Activated CD4-positive, alpha-beta memory T cell treated with anti-CD3 and anti-CD28 coated beads for 36 hours (primary cell): Measurements from ENCODE around the gene KRT81. TPM values are rescaled to one million over a fixed set of nuclear protein-coding genes. Genes with fewer than 3 reads are reported as not detected.
"Not testable (repeated sequence)": the region's sequence is repeated elsewhere in the genome, so short reads cannot be mapped to it uniquely, and the experiment has no call there.

Experiments
- CTCF ChIA-PET: fragments of 350-600 bp; sonication (Branson Sonifier 250); formaldehyde crosslinking; loops from one replicate; lab custom pipeline; 2021; ENCODE audit warnings: antibody characterized with exemption, inconsistent platforms; lab: Charles Lee
- POLR2A ChIA-PET: fragments of 350-600 bp; sonication (Branson Sonifier 250); formaldehyde crosslinking; loops from one replicate; lab custom pipeline; 2021; ENCODE audit warnings: antibody characterized with exemption; lab: Charles Lee
- DNase-seq: peaks from one replicate; pipeline ENCODE4 v3.0.0-alpha.2; 2020
- H3K27ac Mint-ChIP-seq: one replicate; pipeline ENCODE4 v1.8.0; 2021; ENCODE audit warnings: mixed read lengths
- H3K27me3 Mint-ChIP-seq: one replicate; pipeline ENCODE4 v1.8.0; 2021; ENCODE audit warnings: mixed read lengths
- H3K36me3 Mint-ChIP-seq: one replicate; pipeline ENCODE4 v1.8.0; 2021; ENCODE audit warnings: mixed read lengths
- H3K4me1 Mint-ChIP-seq: one replicate; pipeline ENCODE4 v1.8.0; 2021; ENCODE audit warnings: low read depth, mixed read lengths
- H3K4me3 Mint-ChIP-seq: one replicate; pipeline ENCODE4 v1.8.0; 2021; ENCODE audit warnings: mild to moderate bottlenecking, mixed read lengths
- H3K9me3 Mint-ChIP-seq: one replicate; pipeline ENCODE4 v1.8.0; 2021; ENCODE audit warnings: mixed read lengths
- intact Hi-C: fragments of 100-400 bp; cut with micrococcal nuclease; formaldehyde crosslinking; loops from one replicate; pipeline ENCODE4 v1.15.1; 2023
- total RNA-seq, 2 experiments: library from RNA; stranded (reverse); gene quantifications; one replicate each; pipeline ENCODE4 v1.2.3, GENCODE V29; 2021

KRT81 gene
- total RNA-seq, 2 experiments from 2014 or later: not detected

GRCh38 chr12:52290483-52291134 lies 725 bp downstream of the KRT81 start:
- H3K9me3 Mint-ChIP-seq, DNase-seq, intact Hi-C loops: not testable (repeated sequence)

GRCh38 chr12:52287816-52288805 lies 3.2 kb downstream of the KRT81 start:
- H3K27me3 Mint-ChIP-seq, CTCF ChIA-PET, H3K4me3 Mint-ChIP-seq, POLR2A ChIA-PET, H3K4me1 Mint-ChIP-seq, H3K9me3 Mint-ChIP-seq, H3K27ac Mint-ChIP-seq, H3K36me3 Mint-ChIP-seq, intact Hi-C loops, DNase-seq: not testable (repeated sequence)

More at GRCh38 chr12:52290483-52291134, 725 bp downstream of the KRT81 start:
- H3K36me3 Mint-ChIP-seq, H3K4me3 Mint-ChIP-seq, POLR2A ChIA-PET, H3K4me1 Mint-ChIP-seq, H3K27ac Mint-ChIP-seq, CTCF ChIA-PET, H3K27me3 Mint-ChIP-seq: not testable (repeated sequence)

GRCh38 chr12:52286857-52287785 lies 4.2 kb downstream of the KRT81 start:
- CTCF ChIA-PET: interaction anchor here (0.9 to 1.1 kb wide), 2 partner anchors 9 to 20 kb away, joined by 3 to 7 read pairs; no protein-coding TSS in a partner anchor
- POLR2A ChIA-PET, intact Hi-C loops, H3K4me1 Mint-ChIP-seq, H3K9me3 Mint-ChIP-seq, H3K27me3 Mint-ChIP-seq, DNase-seq, H3K27ac Mint-ChIP-seq, H3K36me3 Mint-ChIP-seq, H3K4me3 Mint-ChIP-seq: not testable (repeated sequence)

GRCh38 chr12:52285851-52286530 lies 5.3 kb downstream of the KRT81 start:
- intact Hi-C loops: no loop called here
- ChIA-PET CTCF (interaction anchor here (0.9 kb wide), 1 partner anchor 21 kb away, joined by 3 read pairs; no protein-coding TSS in a partner anchor), POLR2A (no interaction called here)
- Mint-ChIP-seq H3K27me3 (no peaks in the 10 kb centered on the region), H3K9me3 (no peaks in the 10 kb centered on the region), H3K36me3 (no peaks in the 10 kb centered on the region), H3K4me1 (no peaks in the 10 kb centered on the region), H3K4me3 (no peak overlapping the region), H3K27ac (no peak overlapping the region)
- no peak for DNase-seq

GRCh38 chr12:52285172-52285745 lies 6.1 kb downstream of the KRT81 start:
- CTCF ChIA-PET: interaction anchor here (0.7 kb wide), 1 partner anchor 341 kb away, joined by 3 read pairs; no protein-coding TSS in a partner anchor
- Mint-ChIP-seq H3K36me3 (no peaks in the 10 kb centered on the region), H3K4me1 (no peaks in the 10 kb centered on the region), H3K4me3 (no peak overlapping the region), H3K27ac (no peak overlapping the region), H3K27me3 (no peaks in the 10 kb centered on the region), H3K9me3 (no peaks in the 10 kb centered on the region)
- DNase-seq: no peak
- POLR2A ChIA-PET: no interaction called here
- intact Hi-C loops: no loop called here

- Mint-ChIP-seq H3K4me3 (no peak overlapping the region), H3K36me3 (no peaks in the 10 kb centered on the region), H3K4me1 (no peaks in the 10 kb centered on the region), H3K9me3 (no peaks in the 10 kb centered on the region), H3K27ac (no peak overlapping the region), H3K27me3 (peaks cover 4% of the 10 kb centered on the region)
- no peak for DNase-seq
- ChIA-PET POLR2A (no interaction called here), CTCF (interaction anchor here (0.7 to 1.4 kb wide), 3 partner anchors 71 to 341 kb away, joined by 3 to 5 read pairs (median 3); no protein-coding TSS in a partner anchor)
- intact Hi-C loops: no loop called here
Observed at GRCh38 chr12:52284562-52285171, 6.7 kb downstream of the KRT81 start.

GRCh38 chr12:52280796-52281560 lies 10.4 kb downstream of the KRT81 start:
- Mint-ChIP-seq H3K27me3 (peaks cover 19% of the 10 kb centered on the region), H3K27ac (no peak overlapping the region), H3K4me1 (peaks cover 9% of the 10 kb centered on the region), H3K4me3 (no peak overlapping the region), H3K36me3 (no peaks in the 10 kb centered on the region), H3K9me3 (no peaks in the 10 kb centered on the region)
- POLR2A ChIA-PET: no interaction called here
- CTCF ChIA-PET: interaction anchor here (0.7 to 4.5 kb wide), 10 partner anchors 14 to 125 kb away, joined by 3 to 52 read pairs (median 6); no protein-coding TSS in a partner anchor
- intact Hi-C loops: no loop called here
- DNase-seq: no peak

- no peak for DNase-seq
- no peaks in the 10 kb centered on the region for H3K9me3 Mint-ChIP-seq
- H3K4me3 Mint-ChIP-seq: no peak overlapping the region
- CTCF ChIA-PET: interaction anchor here (0.7 to 4.5 kb wide), 11 partner anchors 14 to 599 kb away, joined by 3 to 52 read pairs (median 11); no protein-coding TSS in a partner anchor
- intact Hi-C loops: no loop called here
- peaks cover 19% of the 10 kb centered on the region for H3K27me3 Mint-ChIP-seq
- peaks cover 9% of the 10 kb centered on the region for H3K4me1 Mint-ChIP-seq
- no peak overlapping the region for H3K27ac Mint-ChIP-seq
- no peaks in the 10 kb centered on the region for H3K36me3 Mint-ChIP-seq
- POLR2A ChIA-PET: no interaction called here
Observed at GRCh38 chr12:52280319-52280795, 11.0 kb downstream of the KRT81 start.

GRCh38 chr12:52279422-52280318 lies 11.7 kb downstream of the KRT81 start:
- intact Hi-C loops: loop anchor here (1.0 to 2.0 kb wide), 2 partner anchors 57 to 123 kb away; no protein-coding TSS in a partner anchor
- Mint-ChIP-seq H3K4me3 (no peak overlapping the region), H3K9me3 (no peaks in the 10 kb centered on the region), H3K27me3 (peaks cover 19% of the 10 kb centered on the region), H3K27ac (no peak overlapping the region), H3K36me3 (no peaks in the 10 kb centered on the region), H3K4me1 (peaks cover 9% of the 10 kb centered on the region)
- CTCF ChIA-PET: interaction anchor here (0.5 to 4.5 kb wide), 46 partner anchors 10 to 604 kb away, joined by 3 to 52 read pairs (median 4); no protein-coding TSS in a partner anchor
- no peak for DNase-seq
- POLR2A ChIA-PET: no interaction called here
